ENCODE data around the gene STAG3. TPM values are rescaled to one million over a fixed set of nuclear protein-coding genes. Genes with fewer than 3 reads are reported as not detected.
"Not testable (repeated sequence)": the region's sequence is repeated elsewhere in the genome, so short reads cannot be mapped to it uniquely, and the experiment has no call there.

The STAG3 gene
- total and polyA plus RNA-seq, 9 of the 15 experiments (the other 6 are each of a cell fraction or from before 2014, with no cell fraction given): 0.54 to 2.5 (median 1.7) TPM

DNA sequence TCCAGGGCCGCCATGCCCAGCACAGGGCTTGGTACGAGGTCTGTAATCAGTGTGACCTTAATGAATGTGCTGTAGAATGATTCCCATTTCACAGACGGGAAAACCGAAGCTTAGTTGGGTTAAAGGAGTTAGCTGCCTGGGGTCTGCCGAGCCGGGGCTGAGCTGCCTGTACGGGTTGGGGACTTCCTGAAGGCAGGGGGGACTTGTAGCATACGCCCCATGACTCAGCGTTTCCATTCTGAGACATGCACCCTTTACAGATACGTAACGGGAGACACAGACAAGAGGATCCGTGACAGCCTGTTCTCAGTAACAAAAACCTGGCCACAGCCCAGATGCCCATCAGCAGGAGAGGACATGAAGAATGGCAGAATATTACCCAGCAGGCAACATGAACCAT is 65.7 kb downstream of the STAG3 start (continued):
- TF ChIP-seq SMARCC2 (IDR thresholded peaks at IDR 0.05; ENCODE audit: low read depth): peak; percentile 69
- peak; percentile 88 for TF ChIP-seq JUND (IDR thresholded peaks at IDR 0.05; ENCODE audit: borderline replicate concordance, low read depth, low read length)
- TF ChIP-seq JUND (tag; IDR thresholded peaks at IDR 0.05; ENCODE audit: borderline replicate concordance, low read depth, low read length): peak; percentile 87; the same call in 2 of the 3 replicates
- 0 out of 2 replicates have a peak, but pooled peaks have one; percentile 47 for TF ChIP-seq NCOA1 (IDR thresholded peaks at IDR 0.05; ENCODE audit: low read depth)
- peak; percentile 47 for TF ChIP-seq ZNF146 (CRISPR knock-in tag; IDR thresholded peaks at IDR 0.05; ENCODE audit: unreplicated experiment)
- peak; percentile 81 for TF ChIP-seq ARID1B (IDR thresholded peaks at IDR 0.05)
- TF ChIP-seq KLF1 (tag; IDR thresholded peaks at IDR 0.05): peak; percentile 97
- peak; percentile 98 for TF ChIP-seq MAFG (tag; conservative IDR thresholded peaks at IDR 0.05)
- 0 out of 4 replicates have a peak, but pooled peaks of 1 of the 2 experiments have one; percentile 42 for TF ChIP-seq UBTF (IDR thresholded peaks at IDR 0.05; ENCODE audit: borderline replicate concordance in 1 of 2, low read depth in 2 of 2, low read length in 2 of 2)
- TF ChIP-seq BACH1 (tag; IDR thresholded peaks at IDR 0.05): peak; percentile 82
- TF ChIP-seq NONO (IDR thresholded peaks at IDR 0.05; ENCODE audit: low read depth in 2 of 2, low read length in 1 of 2): 0 out of 4 replicates have a peak, but pooled peaks of 1 of the 2 experiments have one; percentile 51
- peak; percentile 31 to 64; a peak in 3 of 4 replicates for TF ChIP-seq MNT (conservative IDR thresholded peaks at IDR 0.05)
- TF ChIP-seq MAFK (IDR thresholded peaks at IDR 0.05; ENCODE audit: low read length): peak; percentile 87
- peak; percentile 64 to 88; a peak in 3 of 4 replicates for TF ChIP-seq TRIM24 (IDR thresholded peaks at IDR 0.05)
- TF ChIP-seq BCOR (IDR thresholded peaks at IDR 0.05): peak; percentile 91
- TF ChIP-seq ZBTB7A (IDR thresholded peaks at IDR 0.05; ENCODE audit: borderline replicate concordance, control insufficient read depth, low read depth, low read length): peak; percentile 83; the same call in 1 of the 2 replicates
- TF ChIP-seq ELF1 (tag; IDR thresholded peaks at IDR 0.05): peak; percentile 30; the same call in 1 of the 2 replicates
- peak; percentile 88 for TF ChIP-seq HDAC2 (IDR thresholded peaks at IDR 0.05)
- 0 out of 2 replicates have a peak, but pooled peaks have one; percentile 13 for TF ChIP-seq TOE1 (IDR thresholded peaks at IDR 0.05; ENCODE audit: borderline replicate concordance)
- TF ChIP-seq TOE1 (CRISPR knock-in tag; IDR thresholded peaks at IDR 0.05; ENCODE audit: borderline replicate concordance, low read depth); JUN (CRISPR knock-in tag; IDR thresholded peaks at IDR 0.05; ENCODE audit: borderline replicate concordance): not testable (repeated sequence)
- TF ChIP-seq JUN (IDR thresholded peaks at IDR 0.05; ENCODE audit: borderline replicate concordance, low read depth, low read length): peak; percentile 70
- 0 out of 2 replicates have a peak, but pooled peaks have one; percentile 21 for TF ChIP-seq EP300 (IDR thresholded peaks at IDR 0.05; ENCODE audit: low read length)
- peak; percentile 73 for TF ChIP-seq ATF7 (IDR thresholded peaks at IDR 0.05)
- peak; percentile 68; the same call in 1 of the 2 replicates for TF ChIP-seq CTBP1 (IDR thresholded peaks at IDR 0.05; ENCODE audit: borderline replicate concordance)
- TF ChIP-seq, protein P1, sequence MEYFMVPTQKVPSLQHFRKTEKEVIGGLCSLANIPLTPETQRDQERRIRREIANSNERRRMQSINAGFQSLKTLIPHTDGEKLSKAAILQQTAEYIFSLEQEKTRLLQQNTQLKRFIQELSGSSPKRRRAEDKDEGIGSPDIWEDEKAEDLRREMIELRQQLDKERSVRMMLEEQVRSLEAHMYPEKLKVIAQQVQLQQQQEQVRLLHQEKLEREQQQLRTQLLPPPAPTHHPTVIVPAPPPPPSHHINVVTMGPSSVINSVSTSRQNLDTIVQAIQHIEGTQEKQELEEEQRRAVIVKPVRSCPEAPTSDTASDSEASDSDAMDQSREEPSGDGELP (CRISPR knock-in tag; IDR thresholded peaks at IDR 0.05; ENCODE audit: borderline replicate concordance): peak; percentile 31; the same call in 1 of the 2 replicates

Measured in K562 (cell line).